Esophagus squamous epithelium (tissue), 5 donors: ENCODE results near the gene CKM. TPM values are rescaled to one million over a fixed set of nuclear protein-coding genes. Genes with fewer than 3 reads are reported as not detected.

Experiments
- DNase-seq: peaks from one replicate; lab custom pipeline; 2025; lab: John Stamatoyannopoulos, UW
- H3K27ac ChIP-seq, 4 donors: fragments of 200-600 bp; sonication (generic); one replicate each; pipeline ENCODE4 v1.5.1; 2016 to 2019; ENCODE audit warnings: mild to moderate bottlenecking in 1 of 4
- H3K27me3 ChIP-seq, 4 donors: fragments of 200-600 bp; sonication (generic); 1 replicate in 3 of 4; 2 replicates in 1 of 4; pipeline versions ENCODE4 v1.5.1 to v1.6.0; 2017 to 2021; ENCODE audit warnings: antibody characterized with exemption in 1 of 4
- H3K36me3 ChIP-seq, 3 donors: fragments of 200-600 bp; sonication (generic); one replicate each; pipeline ENCODE4 v1.5.1; 2016 to 2019
- H3K4me1 ChIP-seq, 3 donors: fragments of 200-600 bp; sonication (generic); one replicate each; pipeline ENCODE4 v1.5.1; 2017 to 2019
- H3K4me3 ChIP-seq, 4 donors: fragments of 200-600 bp; sonication (generic); 1 replicate in 3 of 4; 2 replicates in 1 of 4; pipeline ENCODE4 v1.5.1; 2016 to 2019; ENCODE audit warnings: mild to moderate bottlenecking in 2 of 4, moderate library complexity in 1 of 4
- H3K9me3 ChIP-seq, 3 donors: fragments of 200-600 bp; sonication (generic); one replicate each; pipeline ENCODE4 v1.5.1; 2016 to 2019
- CTCF ChIP-seq, 6 experiments: fragments of 450-650 bp in 4 of 6; fragments of 200-600 bp in 2 of 6; sonication (generic) in 2 of 6; IDR thresholded peaks; one replicate each; pipeline ENCODE4 v1.5.1; 2016 to 2019; ENCODE audit warnings: antibody characterized with exemption in 6 of 6, mild to moderate bottlenecking in 4 of 6, moderate library complexity in 4 of 6
- POLR2A ChIP-seq, 4 donors: fragments of 450-650 bp; IDR thresholded peaks; one replicate each; pipeline ENCODE4 v1.6.1; 2017; ENCODE audit warnings: antibody characterized with exemption in 4 of 4, mild to moderate bottlenecking in 4 of 4, moderate library complexity in 3 of 4
- WGBS, 2 donors: methylation state at CpG; one replicate each; pipeline ENCODE4 v1.1.5; 2018; 5-methylcytosine and 5-hydroxymethylcytosine counted together
- intact Hi-C: fragments of 100-400 bp; cut with DNase I; formaldehyde crosslinking; loops from one replicate; pipeline ENCODE4 v1.15.0; 2022
- total RNA-seq, 4 donors: library from RNA; depleted of rRNA; stranded (reverse); fragments of >200 nt; gene quantifications; one replicate each; pipeline ENCODE4 v1.1.0, GENCODE V29; 2016
- donor health status: DM: yes; HTN: yes; CAD: no.

The CKM gene
- total RNA-seq, 4 donors from 2014 or later = not detected

GRCh38 chr19:45302416-45302815 is 20.3 kb downstream of the CKM start:
- Histone ChIP-seq H3K27ac (no peak overlapping the region), H3K36me3 (peaks cover 0 to 46% (median 0%) of the 10 kb centered on the region in 3 donors), H3K9me3 (no peaks in the 10 kb centered on the region), H3K27me3 (peaks cover 0 to 3% (median 0%) of the 10 kb centered on the region in 4 donors), H3K4me1 (peaks cover 0 to 21% (median 0%) of the 10 kb centered on the region in 3 donors), H3K4me3 (no peak overlapping the region)
- TF ChIP-seq CTCF (IDR thresholded peaks at IDR 0.05) (no peak), POLR2A (IDR thresholded peaks at IDR 0.05) (no peak)
- DNase-seq = no peak
- intact Hi-C loops = no loop called here
- WGBS, 2 donors = 89 to 93% methylated on average over 26 of the region's 27 CpGs

- no peak for DNase-seq
- Histone ChIP-seq H3K27ac (no peak overlapping the region), H3K27me3 (no peaks in the 10 kb centered on the region), H3K9me3 (no peaks in the 10 kb centered on the region), H3K4me1 (peaks cover 0 to 9% (median under 1%) of the 10 kb centered on the region in 3 donors), H3K4me3 (no peak overlapping the region), H3K36me3 (peaks cover 0 to 64% (median 4%) of the 10 kb centered on the region in 3 donors)
- TF ChIP-seq CTCF (IDR thresholded peaks at IDR 0.05) (no peak), POLR2A (IDR thresholded peaks at IDR 0.05) (no peak)
- intact Hi-C loops = no loop called here
- 80 to 83% methylated on average over 4 of the region's 6 CpGs for WGBS, 2 donors
Measured at GRCh38 chr19:45299719-45300118, 23.0 kb downstream of the CKM start.

GRCh38 chr19:45298264-45298663 is 24.4 kb downstream of the CKM start:
- TF ChIP-seq POLR2A (IDR thresholded peaks at IDR 0.05) = no peak
- no peak for TF ChIP-seq CTCF (IDR thresholded peaks at IDR 0.05)
- DNase-seq = no peak
- H3K9me3 ChIP-seq = no peaks in the 10 kb centered on the region
- H3K27ac ChIP-seq = no peak overlapping the region
- H3K27me3 ChIP-seq = no peaks in the 10 kb centered on the region
- intact Hi-C loops = no loop called here
- 81 to 90% methylated on average over 3 of the region's 5 CpGs for WGBS, 2 donors
- peaks cover 0 to 75% (median 4%) of the 10 kb centered on the region in 3 donors for H3K36me3 ChIP-seq
- H3K4me3 ChIP-seq = no peak overlapping the region
- H3K4me1 ChIP-seq = peaks cover 0 to 21% (median 6%) of the 10 kb centered on the region in 3 donors

GRCh38 chr19:45297674-45298073 is 25.0 kb downstream of the CKM start:
- H3K4me3 ChIP-seq = no peak overlapping the region
- H3K36me3 ChIP-seq = peaks cover 0 to 75% (median 4%) of the 10 kb centered on the region in 3 donors
- no peaks in the 10 kb centered on the region for H3K27me3 ChIP-seq
- 98 to 100% methylated on average over 5 to 7 of the region's 18 CpGs for WGBS, 2 donors
- intact Hi-C loops = no loop called here
- TF ChIP-seq POLR2A (IDR thresholded peaks at IDR 0.05) (no peak), CTCF (IDR thresholded peaks at IDR 0.05) (no peak)
- H3K27ac ChIP-seq = no peak overlapping the region
- no peak for DNase-seq
- no peaks in the 10 kb centered on the region for H3K9me3 ChIP-seq
- peaks cover 0 to 21% (median 6%) of the 10 kb centered on the region in 3 donors for H3K4me1 ChIP-seq

- H3K9me3 ChIP-seq = no peaks in the 10 kb centered on the region
- TF ChIP-seq POLR2A (IDR thresholded peaks at IDR 0.05) (no peak), CTCF (IDR thresholded peaks at IDR 0.05) (no peak)
- intact Hi-C loops = no loop called here
- no peaks in the 10 kb centered on the region for H3K27me3 ChIP-seq
- peaks cover 0 to 21% (median 6%) of the 10 kb centered on the region in 3 donors for H3K4me1 ChIP-seq
- 81 to 94% methylated on average over 3 to 4 of the region's 4 CpGs for WGBS, 2 donors
- no peak overlapping the region for H3K4me3 ChIP-seq
- peaks cover 0 to 79% (median 4%) of the 10 kb centered on the region in 3 donors for H3K36me3 ChIP-seq
- H3K27ac ChIP-seq = no peak overlapping the region
- no peak for DNase-seq
Measured at GRCh38 chr19:45296355-45296754, 26.3 kb downstream of the CKM start.
